Right lobe of liver (tissue), 4 donors: Measurements from ENCODE around the gene TMEM88.

Experiments
- CTCF ChIP-seq, 4 donors: fragments of 200-600 bp in 3 of 4; fragments of 450-650 bp in 1 of 4; IDR thresholded peaks; one replicate each; pipeline versions ENCODE4 v1.5.1 to v1.8.0; 2016 to 2022; ENCODE audit warnings: antibody characterized with exemption in 4 of 4, mild to moderate bottlenecking in 2 of 4
- POLR2A ChIP-seq: fragments of 450-650 bp; IDR thresholded peaks from one replicate; pipeline ENCODE4 v1.6.1; 2017; ENCODE audit warnings: antibody characterized with exemption, mild to moderate bottlenecking
- donor health status: DM: no; HTN: no; CAD: no.
- donor health status: DM: no; HTN: no; CAD: no.
- donor health status: DM: no; HTN: yes; CAD: no.

GRCh38 chr17:7848131-7848579, 6.7 kb upstream of the TMEM88 start:
- TF ChIP-seq CTCF (IDR thresholded peaks at IDR 0.05) (no peak), POLR2A (no peak)
